Lower lobe of right lung (tissue), 2 donors: ENCODE data around the gene GPBP1L1. TPM values are rescaled to one million over a fixed set of nuclear protein-coding genes. Genes with fewer than 3 reads are reported as not detected.

Experiments
- ATAC-seq, 2 donors: fragments of 200-7000 bp; cut with Tn5 transposase; one replicate each; pipeline ENCODE4 v1.9.1; 2020 to 2022; ENCODE audit warnings: mild to moderate bottlenecking in 2 of 2, moderate library complexity in 2 of 2
- DNase-seq: peaks from one replicate; pipeline ENCODE4 v3.0.0-alpha.2; 2020
- H3K27ac ChIP-seq: fragments of 200-600 bp; one replicate; pipeline ENCODE4 v1.8.0; 2022
- H3K27me3 ChIP-seq: fragments of 200-600 bp; one replicate; pipeline ENCODE4 v1.8.0; 2022; ENCODE audit warnings: low read depth
- H3K36me3 ChIP-seq: fragments of 200-600 bp; one replicate; pipeline ENCODE4 v1.8.0; 2022; ENCODE audit warnings: mild to moderate bottlenecking
- H3K4me1 ChIP-seq: fragments of 200-600 bp; one replicate; pipeline ENCODE4 v1.8.0; 2022
- H3K4me3 ChIP-seq: fragments of 200-600 bp; one replicate; pipeline ENCODE4 v1.8.0; 2022; ENCODE audit warnings: mild to moderate bottlenecking
- H3K9me3 ChIP-seq: fragments of 200-600 bp; one replicate; pipeline ENCODE4 v1.8.0; 2022
- intact Hi-C: fragments of 100-400 bp; cut with DNase I; formaldehyde crosslinking; loops from one replicate; pipeline ENCODE4 v1.11.0; 2022
- total RNA-seq: library from RNA; stranded (reverse); fragmentation: NEBNext Ultra II Directional; extraction: Animal tissue kit (Norgen Biotek cat#: 25700); gene quantifications from one replicate; pipeline ENCODE4 v1.2.1, GENCODE V29; 2021
- TF ChIP-seq, protein P1 (sequence below): fragments of 200-600 bp; IDR thresholded peaks from one replicate; pipeline ENCODE4 v1.8.0; 2022; ENCODE audit warnings: antibody characterized with exemption, mild to moderate bottlenecking
- donor health status: DM: no; HTN: yes; CAD: no; lungs with severe emphysema.

GPBP1L1 gene
- total RNA-seq, 1 donor from 2014 or later: 146 TPM

GRCh38 chr1:45635211-45635610, 51.1 kb downstream of the GPBP1L1 start:
- Histone ChIP-seq H3K27me3 (no peaks in the 10 kb centered on the region), H3K4me3 (no peak overlapping the region), H3K9me3 (no peaks in the 10 kb centered on the region), H3K27ac (no peak overlapping the region), H3K36me3 (peaks cover 95% of the 10 kb centered on the region), H3K4me1 (peaks cover 11% of the 10 kb centered on the region)
- intact Hi-C loops: no loop called here
- ATAC-seq (no peak), DNase-seq (no peak)
- TF ChIP-seq, protein P1, sequence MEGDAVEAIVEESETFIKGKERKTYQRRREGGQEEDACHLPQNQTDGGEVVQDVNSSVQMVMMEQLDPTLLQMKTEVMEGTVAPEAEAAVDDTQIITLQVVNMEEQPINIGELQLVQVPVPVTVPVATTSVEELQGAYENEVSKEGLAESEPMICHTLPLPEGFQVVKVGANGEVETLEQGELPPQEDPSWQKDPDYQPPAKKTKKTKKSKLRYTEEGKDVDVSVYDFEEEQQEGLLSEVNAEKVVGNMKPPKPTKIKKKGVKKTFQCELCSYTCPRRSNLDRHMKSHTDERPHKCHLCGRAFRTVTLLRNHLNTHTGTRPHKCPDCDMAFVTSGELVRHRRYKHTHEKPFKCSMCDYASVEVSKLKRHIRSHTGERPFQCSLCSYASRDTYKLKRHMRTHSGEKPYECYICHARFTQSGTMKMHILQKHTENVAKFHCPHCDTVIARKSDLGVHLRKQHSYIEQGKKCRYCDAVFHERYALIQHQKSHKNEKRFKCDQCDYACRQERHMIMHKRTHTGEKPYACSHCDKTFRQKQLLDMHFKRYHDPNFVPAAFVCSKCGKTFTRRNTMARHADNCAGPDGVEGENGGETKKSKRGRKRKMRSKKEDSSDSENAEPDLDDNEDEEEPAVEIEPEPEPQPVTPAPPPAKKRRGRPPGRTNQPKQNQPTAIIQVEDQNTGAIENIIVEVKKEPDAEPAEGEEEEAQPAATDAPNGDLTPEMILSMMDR: no peak

DNA sequence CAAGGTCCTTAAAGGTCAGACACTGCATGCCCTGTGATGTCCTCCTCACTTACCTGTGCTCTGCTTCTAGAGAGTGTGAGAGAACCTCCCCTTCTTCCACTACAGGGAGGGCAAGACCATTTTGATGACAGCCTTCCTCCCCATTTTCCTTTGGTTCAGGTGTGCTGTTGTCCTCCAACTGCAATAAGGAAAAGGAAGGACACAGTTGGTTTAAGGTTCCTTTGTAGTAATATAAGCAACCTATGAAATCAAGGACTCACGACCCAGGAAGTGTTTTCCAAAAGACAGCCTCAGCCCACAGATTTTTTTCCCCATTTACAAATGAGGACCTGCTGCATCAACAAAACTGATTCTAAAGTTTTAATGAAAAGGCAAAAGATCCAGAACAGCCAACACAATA, 55.9 kb downstream of the GPBP1L1 start:
- intact Hi-C loops: no loop called here
- DNase-seq: no peak
- no peaks in the 10 kb centered on the region for H3K9me3 ChIP-seq
- H3K36me3 ChIP-seq: peaks cover 99% of the 10 kb centered on the region
- no peak for ATAC-seq
- no peaks in the 10 kb centered on the region for H3K27me3 ChIP-seq
- TF ChIP-seq, protein P1: no peak
- H3K4me1 ChIP-seq: peaks cover 11% of the 10 kb centered on the region
- no peak overlapping the region for H3K4me3 ChIP-seq
- no peak overlapping the region for H3K27ac ChIP-seq

DNA sequence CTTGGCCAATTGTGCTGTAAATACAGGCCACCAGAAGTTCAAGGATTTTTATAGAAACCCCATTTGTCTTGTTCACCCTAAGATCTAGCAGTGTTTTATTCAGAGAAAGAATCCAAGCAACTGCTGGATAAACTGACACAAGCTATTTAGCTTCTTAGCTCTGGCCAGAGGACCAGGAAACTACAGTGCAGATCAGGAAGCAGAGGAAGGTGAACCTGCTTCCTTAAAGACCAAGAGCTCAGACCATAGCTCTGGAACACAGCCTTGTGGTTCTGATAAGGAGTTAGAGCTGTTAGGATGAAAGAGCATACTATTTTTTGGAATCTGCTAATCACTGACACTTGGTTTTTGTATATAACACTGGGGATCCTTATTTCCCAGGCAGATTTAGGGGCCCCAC, 57.3 kb downstream of the GPBP1L1 start:
- TF ChIP-seq, protein P1: no peak
- no peaks in the 10 kb centered on the region for H3K9me3 ChIP-seq

GRCh38 chr1:45623972-45624371, 62.4 kb downstream of the GPBP1L1 start, which contains the start of gene CCDC17:
Gene CCDC17 (minus strand): TSS chr1:45624054. CDS start chr1:45623909, 145 bp downstream.
- DNase-seq: no peak
- Histone ChIP-seq H3K36me3 (peaks cover 69% of the 10 kb centered on the region), H3K27ac (no peak within 1 kb of the TSS), H3K4me1 (peaks cover 16% of the 10 kb centered on the region), H3K27me3 (no peaks in the 10 kb centered on the region), H3K4me3 (peak within 1 kb of the TSS; percentile 25), H3K9me3 (no peaks in the 10 kb centered on the region)
- ATAC-seq: no peak
- TF ChIP-seq, protein P1: no peak
- intact Hi-C loops: no loop called here

More for the DNA sequence above, 57.3 kb downstream of the GPBP1L1 start:
- ATAC-seq (no peak), DNase-seq (no peak)
- Histone ChIP-seq H3K27me3 (no peaks in the 10 kb centered on the region), H3K4me1 (peaks cover 1% of the 10 kb centered on the region), H3K27ac (no peak overlapping the region), H3K36me3 (peaks cover 99% of the 10 kb centered on the region), H3K4me3 (no peak overlapping the region)
- intact Hi-C loops: no loop called here

DNA sequence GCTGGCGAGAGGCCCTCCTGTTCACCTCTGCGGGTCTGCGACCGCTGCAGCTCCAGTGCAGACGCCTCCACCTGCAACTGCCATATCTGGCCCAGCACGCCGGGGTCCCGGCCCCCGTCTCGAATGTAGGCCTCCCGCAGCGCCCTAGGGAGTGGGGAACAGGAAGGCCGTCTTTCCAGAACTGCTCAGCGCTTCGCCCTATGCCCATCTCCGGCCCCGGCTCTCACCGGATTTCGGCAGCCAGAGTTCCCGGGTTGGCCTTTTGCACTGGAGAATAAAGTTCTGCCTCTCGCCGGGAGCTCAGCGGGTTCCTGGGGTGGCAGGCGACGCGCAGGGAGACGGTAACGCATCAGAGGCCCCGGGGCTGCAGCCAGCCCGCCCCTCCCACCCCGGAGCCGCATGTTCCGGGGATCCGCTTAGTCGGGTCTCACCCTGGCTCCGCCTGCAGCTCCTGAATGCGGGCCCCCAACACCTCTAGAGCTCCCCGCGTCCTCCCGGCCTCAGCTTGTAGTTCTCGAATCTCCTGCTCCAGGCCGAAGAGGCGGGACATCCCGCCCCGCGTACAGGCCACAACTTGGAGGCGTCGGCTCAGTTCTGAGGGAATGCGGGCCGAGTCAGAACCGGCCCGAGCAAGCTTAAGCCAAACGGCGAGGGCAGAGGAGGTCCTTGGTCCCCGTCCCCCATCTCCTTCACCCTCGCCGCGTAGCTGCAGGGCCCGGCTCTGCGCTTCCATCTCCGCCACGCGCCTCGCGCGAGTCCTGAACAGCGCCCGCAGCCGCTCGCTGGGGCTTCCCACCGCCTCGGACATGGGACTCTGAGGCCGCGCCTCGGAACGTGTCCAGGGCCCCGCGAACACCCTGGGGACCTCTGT, 63.6 kb downstream of the GPBP1L1 start:
- Histone ChIP-seq H3K4me3 (peak overlapping the region; percentile 25), H3K27ac (peak overlapping the region; percentile 60), H3K36me3 (peaks cover 69% of the 10 kb centered on the region), H3K4me1 (peaks cover 16% of the 10 kb centered on the region), H3K9me3 (no peaks in the 10 kb centered on the region), H3K27me3 (no peaks in the 10 kb centered on the region)
- TF ChIP-seq, protein P1: no peak
- DNase-seq (no peak), ATAC-seq (peak; percentile 5 to 17)
- intact Hi-C loops: no loop called here
